HG03378 (cell line): ENCODE results near the gene STIM1.
A peak's percentile ranks its signal among the peaks of the same experiment; 100 is the strongest.
"Not testable (repeated sequence)": the region's sequence is repeated elsewhere in the genome, so short reads cannot be mapped to it uniquely, and the experiment has no call there.

Source experiments
- ATAC-seq: cut with Tn5 transposase; IDR thresholded peaks from one replicate; pipeline ENCODE4 v1.9.1; 2021; ENCODE audit warnings: mild to moderate bottlenecking, moderate library complexity; ENCODE audit not compliant: unreplicated experiment

The STIM1 gene

GRCh38 chr11:3853899-3854659 lies 1.4 kb upstream of the STIM1 start:
- ATAC-seq, result peak; percentile 43

GRCh38 chr11:3854660-3854976 lies 846 bp upstream of the STIM1 start:
- no peak for ATAC-seq

- ATAC-seq, result no peak
Observed at GRCh38 chr11:3855808-3856491, 486 bp downstream of the STIM1 start.

- no peak for ATAC-seq
Observed at GRCh38 chr11:3856856-3857553, 1.5 kb downstream of the STIM1 start.

- ATAC-seq, result no peak
Observed at GRCh38 chr11:3857628-3858027, 2.2 kb downstream of the STIM1 start.

DNA sequence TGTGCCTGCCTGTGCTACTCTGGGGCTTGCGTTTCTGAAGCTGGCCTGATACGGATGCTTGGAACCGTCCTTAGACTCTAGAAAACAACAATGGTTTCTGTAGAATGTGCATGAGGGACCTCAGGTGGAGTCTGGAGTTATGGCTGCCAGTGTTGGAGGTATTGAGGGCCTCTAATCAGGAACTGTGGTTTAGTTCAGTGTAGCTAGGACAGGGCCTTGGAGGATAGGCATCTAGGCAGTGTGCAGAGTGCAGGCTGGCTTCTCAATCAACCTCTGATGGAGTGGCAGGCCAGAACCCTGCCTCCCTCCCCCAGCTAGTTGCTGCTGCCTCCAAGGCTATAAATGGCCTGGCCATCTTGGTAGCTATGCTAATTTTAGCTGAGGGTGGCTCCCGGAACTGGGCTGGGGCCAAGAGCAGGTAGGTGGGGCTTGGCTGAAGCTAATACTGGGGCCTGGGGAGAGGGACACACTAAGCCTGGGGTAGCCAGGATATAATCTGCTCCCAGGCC lies 4.0 kb downstream of the STIM1 start:
- peak; percentile 42 for ATAC-seq

GRCh38 chr11:3860375-3860774 lies 4.9 kb downstream of the STIM1 start:
- ATAC-seq, result no peak

DNA sequence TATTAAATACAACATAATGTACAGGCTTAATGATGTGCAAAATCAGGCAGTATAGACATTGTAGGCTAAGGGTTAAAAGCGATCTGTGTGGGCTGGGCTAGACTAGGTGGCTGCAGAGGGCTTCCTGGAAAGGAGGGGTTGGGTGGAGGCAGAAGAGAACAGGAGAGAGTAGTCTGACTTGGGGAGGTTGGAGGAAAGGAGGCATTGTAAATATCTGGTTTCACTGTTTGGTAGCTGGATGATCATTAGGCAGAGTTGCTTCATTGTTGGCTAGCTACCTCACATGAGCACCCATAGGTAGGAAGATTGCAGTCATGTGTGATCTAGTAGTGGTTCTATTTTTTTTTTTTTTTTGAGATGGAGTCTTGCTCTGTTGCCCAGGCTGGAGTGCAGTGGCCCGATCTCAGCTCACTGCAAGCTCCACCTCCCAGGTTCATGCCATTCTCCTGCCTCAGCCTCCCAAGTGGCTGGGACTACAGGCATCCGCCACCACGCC lies 5.5 kb downstream of the STIM1 start:
- ATAC-seq, result not testable (repeated sequence)

GRCh38 chr11:3861683-3862082 lies 6.2 kb downstream of the STIM1 start:
- ATAC-seq, result no peak

GRCh38 chr11:3865388-3866193 lies 10.1 kb downstream of the STIM1 start:
- no peak for ATAC-seq

- no peak for ATAC-seq
Observed at GRCh38 chr11:3866206-3866605, 10.7 kb downstream of the STIM1 start.

DNA sequence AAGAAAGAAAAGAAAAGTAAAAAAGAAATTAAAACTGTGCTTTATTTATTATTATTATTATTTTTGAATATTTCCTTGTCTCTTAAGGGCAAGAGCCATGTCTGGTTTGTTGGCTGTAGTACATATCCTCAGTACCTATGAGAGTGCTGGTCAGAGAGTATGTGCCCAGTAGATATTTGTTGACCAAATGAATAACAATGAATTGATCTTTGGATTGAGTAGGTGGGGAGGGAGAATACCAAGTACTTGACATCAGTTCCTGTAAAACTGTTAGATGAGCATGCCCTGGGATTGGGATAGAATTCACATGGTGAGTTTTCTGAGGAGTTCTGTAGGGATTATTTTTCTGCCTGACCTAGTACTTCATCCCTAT lies 11.4 kb downstream of the STIM1 start:
- no peak for ATAC-seq

GRCh38 chr11:3867209-3868091 lies 12.0 kb downstream of the STIM1 start:
- ATAC-seq, result peak; percentile 48

- no peak for ATAC-seq
Observed at GRCh38 chr11:3873712-3874349, 18.4 kb downstream of the STIM1 start.

GRCh38 chr11:3876613-3877012 lies 21.1 kb downstream of the STIM1 start:
- ATAC-seq, result no peak

- ATAC-seq, result no peak
Observed at GRCh38 chr11:3877364-3878257, 22.1 kb downstream of the STIM1 start.

DNA sequence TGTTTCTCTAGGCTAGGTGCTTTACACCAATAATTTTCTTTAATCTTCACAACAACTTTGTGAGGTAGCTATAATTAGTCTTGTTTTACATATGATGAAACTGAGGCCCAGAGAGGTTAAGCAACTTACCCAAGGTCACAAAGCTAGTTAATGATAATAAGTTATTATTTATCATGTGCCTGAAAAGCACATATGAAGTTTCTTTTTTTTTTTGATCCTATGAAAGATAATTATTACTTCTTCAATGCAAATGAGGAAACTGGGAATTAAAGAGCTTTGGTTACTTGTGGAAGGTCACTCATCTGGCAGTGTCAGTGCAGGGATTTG lies 22.8 kb downstream of the STIM1 start:
- ATAC-seq, result no peak

- ATAC-seq, result peak; percentile 42
Observed at GRCh38 chr11:3879216-3879966, 23.9 kb downstream of the STIM1 start.
